ENCODE data around the gene PODXL2.

Gene PODXL2

DNA sequence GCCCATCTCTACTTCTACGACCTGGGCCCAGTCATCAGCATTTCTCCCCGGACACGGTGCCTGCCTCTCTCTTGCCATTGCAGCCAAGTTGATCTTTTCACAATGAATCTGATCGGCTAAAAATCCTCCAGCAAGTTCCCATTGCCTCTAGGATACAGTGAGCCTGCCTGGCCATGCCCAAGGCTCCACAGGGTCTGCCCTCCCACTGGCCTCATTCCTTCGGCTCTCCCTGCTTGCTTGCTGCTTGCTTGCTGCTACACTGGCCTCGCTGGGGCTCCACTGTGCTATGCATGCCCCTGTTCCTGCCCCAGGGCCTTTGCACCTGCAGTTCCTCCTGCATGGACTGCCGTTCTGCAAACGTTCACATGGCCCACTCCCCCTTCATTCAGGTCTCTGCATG lies 45.8 kb downstream of the PODXL2 start:
- Histone ChIP-seq H4K20me1 (ENCODE audit: insufficient read depth, low read length) (peaks cover 3% of the 10 kb centered on the region), H3K4me2 (ENCODE audit: insufficient read depth, low read length) (peak overlapping the region; percentile 92; the same call in 1 of the 2 replicates), H3K9me3 (ENCODE audit: insufficient read depth, low read length, severe bottlenecking) (no peaks in the 10 kb centered on the region), H3K4me1 (ENCODE audit: insufficient read depth, low read length) (peaks cover 24% of the 10 kb centered on the region), H3K79me2 (ENCODE audit: insufficient read depth, low read length) (peaks cover 17% of the 10 kb centered on the region), H3K9ac (ENCODE audit: low read depth, low read length) (no peak overlapping the region), H3K36me3 (ENCODE audit: insufficient read depth, low read length) (peaks cover 28% of the 10 kb centered on the region; the same call in 1 of the 2 replicates), H2AFZ (ENCODE audit: low read depth, low read length) (no peak overlapping the region), H3K4me3 (ENCODE audit: low read depth in 1 of 2, low read length in 2 of 2) (no peak overlapping the region), H3K27me3 (ENCODE audit: insufficient read depth, low read length, poor library complexity) (no peaks in the 10 kb centered on the region), H3K27ac (ENCODE audit: low read length) (no peak overlapping the region)
- ATAC-seq (ENCODE audit: insufficient read depth, low read depth) = no peak
- TF ChIP-seq EZH2 (IDR thresholded peaks at IDR 0.05; ENCODE audit: borderline replicate concordance, low read depth, low read length, severe bottlenecking) = no peak
- TF ChIP-seq, protein P1, sequence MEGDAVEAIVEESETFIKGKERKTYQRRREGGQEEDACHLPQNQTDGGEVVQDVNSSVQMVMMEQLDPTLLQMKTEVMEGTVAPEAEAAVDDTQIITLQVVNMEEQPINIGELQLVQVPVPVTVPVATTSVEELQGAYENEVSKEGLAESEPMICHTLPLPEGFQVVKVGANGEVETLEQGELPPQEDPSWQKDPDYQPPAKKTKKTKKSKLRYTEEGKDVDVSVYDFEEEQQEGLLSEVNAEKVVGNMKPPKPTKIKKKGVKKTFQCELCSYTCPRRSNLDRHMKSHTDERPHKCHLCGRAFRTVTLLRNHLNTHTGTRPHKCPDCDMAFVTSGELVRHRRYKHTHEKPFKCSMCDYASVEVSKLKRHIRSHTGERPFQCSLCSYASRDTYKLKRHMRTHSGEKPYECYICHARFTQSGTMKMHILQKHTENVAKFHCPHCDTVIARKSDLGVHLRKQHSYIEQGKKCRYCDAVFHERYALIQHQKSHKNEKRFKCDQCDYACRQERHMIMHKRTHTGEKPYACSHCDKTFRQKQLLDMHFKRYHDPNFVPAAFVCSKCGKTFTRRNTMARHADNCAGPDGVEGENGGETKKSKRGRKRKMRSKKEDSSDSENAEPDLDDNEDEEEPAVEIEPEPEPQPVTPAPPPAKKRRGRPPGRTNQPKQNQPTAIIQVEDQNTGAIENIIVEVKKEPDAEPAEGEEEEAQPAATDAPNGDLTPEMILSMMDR (IDR thresholded peaks at IDR 0.05; ENCODE audit: borderline replicate concordance, extremely low read depth, low read length, poor library complexity, severe bottlenecking) = no peak
- no peak for DNase-seq

DNA sequence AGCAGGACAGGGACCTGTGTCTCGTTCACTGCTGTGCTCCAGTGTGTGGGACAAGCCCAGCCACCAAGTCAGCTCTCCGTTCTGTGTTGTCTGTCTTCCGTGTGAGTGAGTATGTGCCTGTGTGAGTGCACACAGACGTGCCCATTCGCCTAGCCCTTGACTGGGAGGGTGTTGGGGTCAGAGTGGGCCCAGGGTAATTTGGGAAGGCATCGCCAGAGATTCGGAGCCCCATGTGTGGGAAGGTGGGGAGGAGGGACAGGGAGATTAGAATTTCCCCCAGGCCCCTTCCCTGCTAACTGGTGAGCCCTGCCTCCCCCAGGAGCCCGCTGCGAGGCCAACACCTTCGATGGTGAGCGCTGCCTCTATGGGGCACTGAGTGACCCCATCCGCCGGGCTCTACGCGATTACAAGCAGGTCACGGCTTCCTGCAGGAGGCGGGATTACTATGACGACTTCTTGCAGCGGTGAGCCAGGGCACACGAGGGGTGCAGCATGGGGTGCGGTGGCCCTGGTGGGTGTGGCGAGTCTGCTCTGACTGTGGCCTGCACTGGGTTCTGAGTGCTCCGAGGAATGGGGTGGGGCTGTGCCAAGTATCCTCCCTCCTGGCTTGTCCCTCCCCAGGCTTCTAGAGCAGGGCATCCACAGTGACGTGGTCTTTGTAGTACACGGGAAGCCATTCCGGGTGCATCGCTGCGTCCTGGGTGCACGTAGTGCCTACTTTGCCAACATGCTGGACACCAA lies 46.8 kb downstream of the PODXL2 start:
- H2AFZ ChIP-seq (ENCODE audit: low read depth, low read length) = no peak overlapping the region
- no peaks in the 10 kb centered on the region for H3K27me3 ChIP-seq (ENCODE audit: insufficient read depth, low read length, poor library complexity)
- H3K9ac ChIP-seq (ENCODE audit: low read depth, low read length) = no peak overlapping the region
- H3K4me3 ChIP-seq (ENCODE audit: low read depth in 1 of 2, low read length in 2 of 2) = no peak overlapping the region
- TF ChIP-seq, protein P1 (IDR thresholded peaks at IDR 0.05; ENCODE audit: borderline replicate concordance, extremely low read depth, low read length, poor library complexity, severe bottlenecking) = no peak
- no peak for TF ChIP-seq EZH2 (IDR thresholded peaks at IDR 0.05; ENCODE audit: borderline replicate concordance, low read depth, low read length, severe bottlenecking)
- H3K4me1 ChIP-seq (ENCODE audit: insufficient read depth, low read length) = peaks cover 24% of the 10 kb centered on the region
- no peaks in the 10 kb centered on the region for H3K9me3 ChIP-seq (ENCODE audit: insufficient read depth, low read length, severe bottlenecking)
- no peak for ATAC-seq (ENCODE audit: insufficient read depth, low read depth)
- no peak for DNase-seq
- H3K27ac ChIP-seq (ENCODE audit: low read length) = no peak overlapping the region
- peaks cover 34% of the 10 kb centered on the region for H3K36me3 ChIP-seq (ENCODE audit: insufficient read depth, low read length)
- H3K79me2 ChIP-seq (ENCODE audit: insufficient read depth, low read length) = peaks cover 17% of the 10 kb centered on the region
- H3K4me2 ChIP-seq (ENCODE audit: insufficient read depth, low read length) = no peak overlapping the region
- peaks cover 3% of the 10 kb centered on the region for H4K20me1 ChIP-seq (ENCODE audit: insufficient read depth, low read length)

DNA sequence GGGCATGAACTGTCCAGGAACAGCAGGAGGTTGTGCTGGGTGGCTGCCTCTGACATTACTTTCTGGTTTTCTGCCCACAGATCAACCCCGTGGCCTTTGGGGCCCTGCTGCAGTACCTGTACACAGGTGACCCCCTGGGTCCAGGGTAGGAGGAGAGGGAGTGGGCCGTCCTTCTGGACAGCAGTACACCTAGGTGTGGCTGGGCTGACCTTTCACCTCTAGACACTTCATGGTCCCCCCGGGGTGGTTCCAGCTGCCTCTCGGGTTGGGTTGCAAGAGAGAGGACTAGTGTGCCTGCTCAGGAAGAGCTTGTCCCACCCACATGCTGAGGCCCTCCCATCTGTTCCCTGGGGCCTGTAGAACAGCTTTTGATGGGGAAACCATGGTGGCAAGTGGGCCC lies 47.5 kb downstream of the PODXL2 start:
- no peak for TF ChIP-seq EZH2 (IDR thresholded peaks at IDR 0.05; ENCODE audit: borderline replicate concordance, low read depth, low read length, severe bottlenecking)
- TF ChIP-seq, protein P1 (IDR thresholded peaks at IDR 0.05; ENCODE audit: borderline replicate concordance, extremely low read depth, low read length, poor library complexity, severe bottlenecking) = no peak
- no peak overlapping the region for H3K9ac ChIP-seq (ENCODE audit: low read depth, low read length)
- no peaks in the 10 kb centered on the region for H3K9me3 ChIP-seq (ENCODE audit: insufficient read depth, low read length, severe bottlenecking)
- H3K4me1 ChIP-seq (ENCODE audit: insufficient read depth, low read length) = peaks cover 19% of the 10 kb centered on the region
- DNase-seq (no peak), ATAC-seq (ENCODE audit: insufficient read depth, low read depth) (no peak)
- H3K4me3 ChIP-seq (ENCODE audit: low read depth in 1 of 2, low read length in 2 of 2) = no peak overlapping the region
- H4K20me1 ChIP-seq (ENCODE audit: insufficient read depth, low read length) = peaks cover 3% of the 10 kb centered on the region
- H3K36me3 ChIP-seq (ENCODE audit: insufficient read depth, low read length) = peaks cover 34% of the 10 kb centered on the region
- no peak overlapping the region for H3K27ac ChIP-seq (ENCODE audit: low read length)
- no peak overlapping the region for H2AFZ ChIP-seq (ENCODE audit: low read depth, low read length)
- no peaks in the 10 kb centered on the region for H3K27me3 ChIP-seq (ENCODE audit: insufficient read depth, low read length, poor library complexity)
- H3K79me2 ChIP-seq (ENCODE audit: insufficient read depth, low read length) = peaks cover 17% of the 10 kb centered on the region
- no peak overlapping the region for H3K4me2 ChIP-seq (ENCODE audit: insufficient read depth, low read length)

All from DND-41 (cell line).